Right lobe of liver (tissue), 6 donors: ENCODE measurements around the gene GPM6B. TPM values are rescaled to one million over a fixed set of nuclear protein-coding genes. Genes with fewer than 3 reads are reported as not detected.

ENCODE experiments used
- ATAC-seq, 4 donors: fragments of 200-7000 bp; cut with Tn5 transposase; one replicate each; pipeline ENCODE4 v1.9.1; 2020; ENCODE audit warnings: mild to moderate bottlenecking in 4 of 4, moderate library complexity in 4 of 4
- DNase-seq, 3 donors: peaks; one replicate each; pipeline ENCODE4 v3.0.0-alpha.2; 2020
- H3K27ac ChIP-seq, 3 donors: fragments of 200-600 bp; one replicate each; pipeline ENCODE4 v1.8.0; 2022
- H3K27me3 ChIP-seq, 2 donors: fragments of 200-600 bp; one replicate each; pipeline ENCODE4 v1.8.0; 2022
- H3K36me3 ChIP-seq, 4 donors: fragments of 200-600 bp; sonication (generic) in 1 of 4; one replicate each; pipeline versions ENCODE4 v1.5.1 to v1.8.0; 2017 to 2022; ENCODE audit warnings: control low read depth in 1 of 4
- H3K4me1 ChIP-seq, 4 donors: fragments of 200-600 bp; sonication (generic) in 1 of 4; one replicate each; pipeline versions ENCODE4 v1.5.1 to v1.8.0; 2017 to 2022; ENCODE audit warnings: control low read depth in 1 of 4
- H3K4me3 ChIP-seq, 3 donors: fragments of 200-600 bp; one replicate each; pipeline ENCODE4 v1.8.0; 2022
- H3K9me3 ChIP-seq, 4 donors: fragments of 200-600 bp; sonication (generic) in 1 of 4; one replicate each; pipeline versions ENCODE4 v1.5.1 to v1.8.0; 2017 to 2022; ENCODE audit warnings: control low read depth in 1 of 4
- CTCF ChIP-seq, 4 donors: fragments of 200-600 bp in 3 of 4; fragments of 450-650 bp in 1 of 4; IDR thresholded peaks; one replicate each; pipeline versions ENCODE4 v1.5.1 to v1.8.0; 2016 to 2022; ENCODE audit warnings: antibody characterized with exemption in 4 of 4, mild to moderate bottlenecking in 2 of 4
- POLR2A ChIP-seq: fragments of 450-650 bp; IDR thresholded peaks from one replicate; pipeline ENCODE4 v1.6.1; 2017; ENCODE audit warnings: antibody characterized with exemption, mild to moderate bottlenecking
- WGBS: methylation state at CpG from one replicate; pipeline ENCODE4 v1.1.6; 2018; ENCODE audit warnings: low coverage, low lambda C conversion rate; ENCODE audit not compliant: insufficient coverage; ENCODE audit errors: missing lambda C conversion rate; 5-methylcytosine and 5-hydroxymethylcytosine counted together
- intact Hi-C, 2 donors: fragments of 100-400 bp; cut with DNase I; formaldehyde crosslinking; loops; one replicate each; pipeline versions ENCODE4 v1.11.2 to v1.14.1; 2022
- total RNA-seq, 6 experiments: library from RNA; depleted of rRNA in 2 of 6; stranded (reverse); fragments of >200 nt in 2 of 6; fragmentation: NEBNext Ultra II Directional in 3 of 6; extraction: Animal tissue kit (Norgen Biotek cat#: 25700) in 3 of 6; gene quantifications; one replicate each; pipeline versions ENCODE4 v1.1.0 to v1.2.4, GENCODE V29; 2016 to 2023
- donor health status: DM: no; HTN: yes; CAD: no.
- donor health status: DM: no; HTN: no; CAD: no.
- donor health status: DM: no; HTN: no; CAD: no.
- donor health status: DM: no; HTN: yes; CAD: no.
- donor health status: DM: no; HTN: yes; CAD: no.

Gene GPM6B
- total RNA-seq, 6 experiments from 2014 or later: 0.18 to 1.6 (median 0.64) TPM

DNA sequence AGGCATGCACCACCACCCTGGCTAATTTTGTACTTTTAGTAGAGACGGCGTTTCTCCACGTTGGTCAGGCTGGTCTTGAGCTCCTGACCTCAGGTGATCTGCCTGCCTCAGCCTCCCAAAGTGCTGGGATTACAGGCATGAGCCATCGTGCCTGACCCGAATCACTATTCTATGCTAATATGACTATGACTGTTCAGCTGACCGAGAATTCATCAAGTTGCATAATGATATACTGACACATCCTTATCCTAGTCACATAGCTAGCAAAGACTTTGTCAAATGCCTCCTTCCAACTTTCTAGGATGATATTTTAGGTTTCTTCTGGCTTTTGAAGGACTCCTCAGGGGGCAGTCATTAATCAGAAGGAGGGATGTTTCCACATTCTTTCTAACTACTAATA, 4.8 kb upstream of the GPM6B start:
- no peaks in the 10 kb centered on the region for H3K9me3 ChIP-seq
- H3K4me1 ChIP-seq: no peaks in the 10 kb centered on the region
- 63% methylated on average over 4 of the region's 6 CpGs for WGBS
- no peak for ATAC-seq
- H3K27ac ChIP-seq: no peak overlapping the region
- DNase-seq: no peak
- intact Hi-C loops: no loop called here
- no peaks in the 10 kb centered on the region for H3K27me3 ChIP-seq
- no peak overlapping the region for H3K4me3 ChIP-seq
- no peaks in the 10 kb centered on the region for H3K36me3 ChIP-seq
- no peak for TF ChIP-seq CTCF (IDR thresholded peaks at IDR 0.05)
- no peak for TF ChIP-seq POLR2A

GRCh38 chrX:13816176-13816575, 717 bp downstream of the GPM6B start:
- no peaks in the 10 kb centered on the region for H3K4me1 ChIP-seq
- WGBS: 63% methylated on average over 6 of the region's 6 CpGs
- no peaks in the 10 kb centered on the region for H3K27me3 ChIP-seq
- no peaks in the 10 kb centered on the region for H3K36me3 ChIP-seq
- H3K4me3 ChIP-seq: no peak overlapping the region
- H3K27ac ChIP-seq: no peak overlapping the region
- DNase-seq (no peak), ATAC-seq (no peak)
- no peaks in the 10 kb centered on the region for H3K9me3 ChIP-seq
- intact Hi-C loops: no loop called here
- no peak for TF ChIP-seq POLR2A
- no peak for TF ChIP-seq CTCF (IDR thresholded peaks at IDR 0.05)

DNA sequence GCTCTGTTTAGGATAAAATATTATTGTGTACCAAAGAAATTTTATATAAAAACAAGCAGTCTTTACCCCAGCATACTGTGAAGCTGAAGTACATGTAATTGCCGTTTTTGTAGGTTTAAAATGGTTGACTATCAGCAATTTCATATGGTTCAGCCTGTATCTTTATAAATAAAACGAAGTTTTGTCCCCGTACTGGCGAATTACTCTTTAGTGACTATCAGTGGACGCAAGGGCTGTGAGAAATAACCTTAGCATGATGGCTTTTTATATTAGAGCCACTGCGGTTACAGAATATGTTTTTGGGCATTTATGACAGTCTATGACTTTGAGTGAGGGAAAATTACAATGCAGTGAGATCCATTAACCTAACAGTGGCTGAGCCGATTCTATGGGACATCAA, 1.2 kb downstream of the GPM6B start:
- no peak overlapping the region for H3K4me3 ChIP-seq
- H3K36me3 ChIP-seq: no peaks in the 10 kb centered on the region
- no peak for DNase-seq
- H3K4me1 ChIP-seq: no peaks in the 10 kb centered on the region
- no peaks in the 10 kb centered on the region for H3K27me3 ChIP-seq
- ATAC-seq: no peak
- intact Hi-C loops: no loop called here
- H3K9me3 ChIP-seq: no peaks in the 10 kb centered on the region
- WGBS: 55% methylated on average over 7 of the region's 7 CpGs
- no peak overlapping the region for H3K27ac ChIP-seq
- no peak for TF ChIP-seq POLR2A
- TF ChIP-seq CTCF (IDR thresholded peaks at IDR 0.05): no peak

DNA sequence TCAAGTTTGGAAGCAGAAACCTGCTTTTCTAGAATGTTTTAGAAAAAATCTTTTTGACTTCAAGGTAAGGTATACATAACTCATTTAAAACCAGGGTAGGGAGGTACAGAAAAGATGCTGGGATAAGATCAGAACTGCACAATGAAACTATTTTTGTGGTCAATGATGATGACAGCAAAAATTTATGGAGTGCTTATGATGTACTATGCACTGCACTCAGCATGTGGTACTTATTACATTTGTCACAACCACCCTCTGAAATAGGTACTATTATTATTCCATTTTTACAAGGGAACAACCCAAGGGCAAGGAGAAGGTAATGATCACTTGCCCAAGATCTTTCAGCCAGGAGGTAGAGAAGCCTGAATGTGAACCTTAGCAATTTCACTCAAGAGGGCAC, 8.0 kb downstream of the GPM6B start:
- H3K27me3 ChIP-seq: no peaks in the 10 kb centered on the region
- no peak overlapping the region for H3K4me3 ChIP-seq
- no peak overlapping the region for H3K27ac ChIP-seq
- H3K9me3 ChIP-seq: no peaks in the 10 kb centered on the region
- no peak for TF ChIP-seq CTCF (IDR thresholded peaks at IDR 0.05)
- no peak for TF ChIP-seq POLR2A
- H3K4me1 ChIP-seq: no peaks in the 10 kb centered on the region
- no peaks in the 10 kb centered on the region for H3K36me3 ChIP-seq
- ATAC-seq (no peak), DNase-seq (no peak)
- intact Hi-C loops: no loop called here

DNA sequence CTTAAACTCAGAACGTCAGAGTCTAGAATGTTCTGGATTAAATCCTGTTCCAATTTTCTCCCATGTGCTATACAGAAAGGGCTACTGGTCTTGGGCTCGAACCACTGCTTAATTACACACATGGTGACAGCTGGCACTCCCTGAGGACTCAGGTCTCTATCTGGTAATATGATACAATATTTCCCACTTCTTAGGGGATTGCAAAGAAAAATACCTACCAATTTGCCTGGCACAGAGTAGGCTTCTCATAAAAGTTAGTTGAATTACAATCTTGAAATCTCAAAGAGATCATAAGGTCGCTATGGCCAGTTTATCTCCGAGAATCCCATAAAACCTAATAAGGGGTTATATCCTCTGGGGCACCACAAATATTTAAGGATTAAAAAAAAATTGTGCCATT, 8.6 kb downstream of the GPM6B start:
- no peak overlapping the region for H3K4me3 ChIP-seq
- WGBS: 45% methylated on average over 4 of the region's 4 CpGs
- no peak for DNase-seq

More for the DNA sequence above, 8.6 kb downstream of the GPM6B start:
- intact Hi-C loops: no loop called here
- H3K4me1 ChIP-seq: no peaks in the 10 kb centered on the region
- TF ChIP-seq CTCF (IDR thresholded peaks at IDR 0.05) (no peak), POLR2A (no peak)
- H3K27ac ChIP-seq: no peak overlapping the region
- no peaks in the 10 kb centered on the region for H3K36me3 ChIP-seq
- no peaks in the 10 kb centered on the region for H3K9me3 ChIP-seq
- no peaks in the 10 kb centered on the region for H3K27me3 ChIP-seq
- ATAC-seq: no peak
